T-cell (primary cell): ENCODE measurements around the gene TUBA1C. TPM values are rescaled to one million over a fixed set of nuclear protein-coding genes. Genes with fewer than 3 reads are reported as not detected.

Source experiments
- ATAC-seq, 4 experiments: fragments of 200-7000 bp in 3 of 4; fragments of 150-1000 bp in 1 of 4; cut with Tn5 transposase; replicated peaks in 1 of 4; 1 replicate in 3 of 4; 2 replicates in 1 of 4; pipeline ENCODE4 v1.10.0; 2021; ENCODE audit warnings: moderate library complexity in 3 of 4, mild to moderate bottlenecking in 2 of 4, moderate number of reproducible peaks in 1 of 4
- CTCF ChIA-PET, 2 donors: fragments of 300-600 bp; sonication (Branson Sonifier 250); formaldehyde crosslinking; loops; one replicate each; lab custom pipeline; 2022; ENCODE audit warnings: antibody characterized with exemption in 2 of 2; lab: Charles Lee
- POLR2A ChIA-PET, 2 donors: fragments of 300-600 bp; sonication (Branson Sonifier 250); formaldehyde crosslinking; loops; one replicate each; lab custom pipeline; 2022; ENCODE audit warnings: antibody characterized with exemption in 2 of 2; lab: Charles Lee
- DNase-seq, 35 experiments: peaks; one replicate each; pipeline versions ENCODE4 v3.0.0 to v3.0.0-alpha.2; 2013 to 2023
- H3K27ac ChIP-seq: one replicate; pipeline ENCODE4 v1.5.1; 2013; ENCODE audit warnings: low read length
- H3K27me3 ChIP-seq, 2 experiments: replicated peaks in 1 of 2; 1 replicate in 1 of 2; 2 replicates in 1 of 2; pipeline versions ENCODE4 v1.6.1 to v1.7.0; 2013; ENCODE audit warnings: low read length in 1 of 2, mixed read lengths in 1 of 2; ENCODE audit not compliant: control insufficient read depth in 2 of 2, insufficient read depth in 2 of 2; ENCODE audit errors: extremely low read depth in 1 of 2
- H3K36me3 ChIP-seq, 2 donors: 1 replicate in 1 of 2; 2 replicates in 1 of 2; pipeline versions ENCODE4 v1.6.1 to v1.7.0; 2013; ENCODE audit warnings: low read length in 1 of 2; ENCODE audit not compliant: control insufficient read depth in 2 of 2, insufficient read depth in 1 of 2; ENCODE audit errors: extremely low read depth in 1 of 2
- H3K4me1 ChIP-seq, 2 experiments: 1 replicate in 1 of 2; 2 replicates in 1 of 2; pipeline versions ENCODE4 v1.6.1 to v1.7.0; 2013; ENCODE audit warnings: low read length in 2 of 2, mixed read lengths in 1 of 2; ENCODE audit not compliant: insufficient read depth in 2 of 2, control insufficient read depth in 1 of 2; ENCODE audit errors: extremely low read depth in 1 of 2
- H3K4me3 ChIP-seq, 2 donors: 1 replicate in 1 of 2; 2 replicates in 1 of 2; pipeline versions ENCODE4 v1.5.1 to v1.7.0; 2013; ENCODE audit warnings: mild to moderate bottlenecking in 2 of 2, low read length in 1 of 2, moderate library complexity in 1 of 2; ENCODE audit not compliant: control insufficient read depth in 1 of 2; ENCODE audit errors: extremely low read depth in 1 of 2
- H3K9me3 ChIP-seq: 2 replicates; pipeline ENCODE4 v1.7.0; 2013
- H3K27ac Mint-ChIP-seq, 2 donors: one replicate each; pipeline ENCODE4 v1.8.0; 2020 to 2021; ENCODE audit warnings: mild to moderate bottlenecking in 2 of 2, mixed read lengths in 2 of 2
- H3K27me3 Mint-ChIP-seq, 2 donors: one replicate each; pipeline ENCODE4 v1.8.0; 2021 to 2022; ENCODE audit warnings: mixed read lengths in 2 of 2
- H3K36me3 Mint-ChIP-seq: one replicate; pipeline ENCODE4 v1.8.0; 2021; ENCODE audit warnings: mixed read lengths
- H3K4me1 Mint-ChIP-seq, 3 donors: one replicate each; pipeline ENCODE4 v1.8.0; 2020 to 2022; ENCODE audit warnings: mixed read lengths in 3 of 3, mild to moderate bottlenecking in 1 of 3
- H3K4me3 Mint-ChIP-seq, 3 donors: one replicate each; pipeline ENCODE4 v1.8.0; 2020 to 2022; ENCODE audit warnings: mild to moderate bottlenecking in 3 of 3, mixed read lengths in 3 of 3, moderate library complexity in 3 of 3
- H3K9me3 Mint-ChIP-seq, 3 donors: one replicate each; pipeline ENCODE4 v1.8.0; 2020 to 2022; ENCODE audit warnings: mixed read lengths in 3 of 3
- WGBS: methylation state at CpG from one replicate; pipeline ENCODE4 v1.1.5; 2013; ENCODE audit warnings: missing lambda C conversion rate; ENCODE audit not compliant: insufficient coverage; 5-methylcytosine and 5-hydroxymethylcytosine counted together
- total RNA-seq, 35 experiments: library from RNA in 6 of 35; stranded (reverse) in 6 of 35; fragments of 120-200 nt in 1 of 35; gene quantifications; one replicate each; pipeline versions ENCODE4 v1.2.1 to v1.2.4 and lab custom pipeline; 2013 to 2026

Gene TUBA1C
- total RNA-seq, 5 donors from 2014 or later (not counting 1 experiment from before 2014, with no cell fraction given), result 16.4 to 53.7 (median 48.4) TPM

- Histone ChIP-seq H3K4me1 (no peaks in the 10 kb centered on the region), H3K9me3 (no peaks in the 10 kb centered on the region), H3K27ac (no peak overlapping the region), H3K27me3 (no peaks in the 10 kb centered on the region), H3K36me3 (no peaks in the 10 kb centered on the region), H3K4me3 (no peak overlapping the region)
- Mint-ChIP-seq H3K27me3 (no peaks in the 10 kb centered on the region), H3K4me3 (no peak overlapping the region), H3K9me3 (no peaks in the 10 kb centered on the region), H3K4me1 (no peaks in the 10 kb centered on the region), H3K27ac (no peak overlapping the region), H3K36me3 (no peaks in the 10 kb centered on the region)
- DNase-seq, result no peak
- ChIA-PET POLR2A (interaction anchor here in 1 of 2 donors (0.6 kb wide), 1 partner anchor 14 kb away, joined by 12 read pairs; no protein-coding TSS in a partner anchor), CTCF (interaction anchor here (0.6 kb wide), 2 partner anchors 48 to 61 kb away, joined by 3 to 4 read pairs; no protein-coding TSS in a partner anchor)
- ATAC-seq, result no peak
- 86% methylated on average over 6 of the region's 7 CpGs for WGBS
Observed at GRCh38 chr12:49225576-49226166, 39.2 kb upstream of the TUBA1C start.

GRCh38 chr12:49227713-49228112, 37.2 kb upstream of the TUBA1C start:
- Mint-ChIP-seq H3K4me1 (no peaks in the 10 kb centered on the region), H3K27ac (no peak overlapping the region), H3K4me3 (no peak overlapping the region), H3K27me3 (no peaks in the 10 kb centered on the region), H3K9me3 (no peaks in the 10 kb centered on the region), H3K36me3 (no peaks in the 10 kb centered on the region)
- H3K4me3 ChIP-seq, result no peak overlapping the region
- ChIA-PET CTCF (no interaction called here), POLR2A (interaction anchor here in 1 of 2 donors (0.6 kb wide), 1 partner anchor 90 kb away, joined by 4 read pairs; no protein-coding TSS in a partner anchor)
- WGBS, result 83% methylated on average over 1 of the region's 3 CpGs
- ATAC-seq (no peak), DNase-seq (no peak)
- H3K4me1 ChIP-seq, result no peaks in the 10 kb centered on the region
- no peaks in the 10 kb centered on the region for H3K9me3 ChIP-seq
- H3K36me3 ChIP-seq, result no peaks in the 10 kb centered on the region
- no peaks in the 10 kb centered on the region for H3K27me3 ChIP-seq
- no peak overlapping the region for H3K27ac ChIP-seq

GRCh38 chr12:49228653-49229052, 36.2 kb upstream of the TUBA1C start:
- H3K27ac ChIP-seq, result no peak overlapping the region
- H3K4me1 Mint-ChIP-seq, result peaks cover 2 to 4% (median 3%) of the 10 kb centered on the region in 3 donors
- no peaks in the 10 kb centered on the region for H3K9me3 Mint-ChIP-seq
- H3K36me3 Mint-ChIP-seq, result no peaks in the 10 kb centered on the region
- H3K4me3 ChIP-seq, result no peak overlapping the region
- no peaks in the 10 kb centered on the region for H3K36me3 ChIP-seq
- H3K4me1 ChIP-seq, result peaks cover 0 to 2% of the 10 kb centered on the region in 2 experiments
- H3K4me3 Mint-ChIP-seq, result no peak overlapping the region
- no CpG with 5 or more reads among the region's 3 CpGs for WGBS
- ATAC-seq (no peak), DNase-seq (no peak)
- H3K27me3 ChIP-seq, result no peaks in the 10 kb centered on the region
- no peaks in the 10 kb centered on the region for H3K27me3 Mint-ChIP-seq
- POLR2A ChIA-PET, result no interaction called here
- CTCF ChIA-PET, result no interaction called here
- no peak overlapping the region for H3K27ac Mint-ChIP-seq
- no peaks in the 10 kb centered on the region for H3K9me3 ChIP-seq

- ATAC-seq (no peak), DNase-seq (no peak)
- Mint-ChIP-seq H3K27ac (no peak overlapping the region), H3K4me3 (no peak overlapping the region), H3K9me3 (no peaks in the 10 kb centered on the region), H3K4me1 (peaks cover 5 to 15% (median 7%) of the 10 kb centered on the region in 3 donors), H3K36me3 (no peaks in the 10 kb centered on the region), H3K27me3 (no peaks in the 10 kb centered on the region)
- no peak overlapping the region for H3K27ac ChIP-seq
- H3K4me3 ChIP-seq, result no peak overlapping the region
- no peaks in the 10 kb centered on the region for H3K36me3 ChIP-seq
- H3K9me3 ChIP-seq, result no peaks in the 10 kb centered on the region
- no peaks in the 10 kb centered on the region for H3K27me3 ChIP-seq
- ChIA-PET CTCF (no interaction called here), POLR2A (interaction anchor here in 1 of 2 donors (0.6 to 0.7 kb wide), 2 partner anchors 15 to 394 kb away, joined by 3 read pairs; no protein-coding TSS in a partner anchor)
- peaks cover 0 to 15% of the 10 kb centered on the region in 2 experiments for H3K4me1 ChIP-seq
- 67% methylated on average over 2 of the region's 6 CpGs for WGBS
Observed at GRCh38 chr12:49230176-49230804, 34.6 kb upstream of the TUBA1C start.

GRCh38 chr12:49230805-49231194, 34.1 kb upstream of the TUBA1C start:
- ATAC-seq (no peak), DNase-seq (no peak)
- ChIA-PET CTCF (no interaction called here), POLR2A (interaction anchor here (0.6 kb wide), 2 partner anchors 361 to 394 kb away, joined by 3 to 5 read pairs; no protein-coding TSS in a partner anchor)
- Histone ChIP-seq H3K36me3 (no peaks in the 10 kb centered on the region), H3K4me3 (no peak overlapping the region), H3K4me1 (peaks cover 0 to 17% of the 10 kb centered on the region in 2 experiments), H3K27me3 (no peaks in the 10 kb centered on the region), H3K27ac (no peak overlapping the region), H3K9me3 (no peaks in the 10 kb centered on the region)
- H3K4me3 Mint-ChIP-seq, result no peak overlapping the region
- no CpG with 5 or more reads among the region's 3 CpGs for WGBS
- no peaks in the 10 kb centered on the region for H3K9me3 Mint-ChIP-seq
- H3K27ac Mint-ChIP-seq, result no peak overlapping the region
- H3K36me3 Mint-ChIP-seq, result no peaks in the 10 kb centered on the region
- H3K4me1 Mint-ChIP-seq, result peaks cover 5 to 16% (median 7%) of the 10 kb centered on the region in 3 donors
- H3K27me3 Mint-ChIP-seq, result no peaks in the 10 kb centered on the region

GRCh38 chr12:49231878-49232655, 32.8 kb upstream of the TUBA1C start:
- Mint-ChIP-seq H3K36me3 (no peaks in the 10 kb centered on the region), H3K4me1 (peaks cover 5 to 16% (median 7%) of the 10 kb centered on the region in 3 donors), H3K9me3 (no peaks in the 10 kb centered on the region), H3K4me3 (no peak overlapping the region), H3K27me3 (no peaks in the 10 kb centered on the region), H3K27ac (no peak overlapping the region)
- POLR2A ChIA-PET, result interaction anchor here (0.6 to 0.7 kb wide), 2 partner anchors 116 to 431 kb away, joined by 3 to 9 read pairs; no protein-coding TSS in a partner anchor
- Histone ChIP-seq H3K36me3 (no peaks in the 10 kb centered on the region), H3K4me1 (peaks cover 0 to 17% of the 10 kb centered on the region in 2 experiments), H3K4me3 (no peak overlapping the region), H3K27me3 (no peaks in the 10 kb centered on the region), H3K27ac (no peak overlapping the region), H3K9me3 (no peaks in the 10 kb centered on the region)
- 91% methylated on average over 5 of the region's 9 CpGs for WGBS
- ATAC-seq (no peak), DNase-seq (no peak)
- CTCF ChIA-PET, result no interaction called here
